Amygdala (tissue), 56 donors: Measurements from ENCODE around the gene TRIM44.
"Not testable (repeated sequence)": the region's sequence is repeated elsewhere in the genome, so short reads cannot be mapped to it uniquely, and the experiment has no call there.

Experiments
- DNase-seq, 56 donors: peaks; one replicate each; lab custom pipeline; 2025; lab: John Stamatoyannopoulos, UW

The TRIM44 gene

GRCh38 chr11:35668350-35668749 is 5.8 kb downstream of the TRIM44 start:
- DNase-seq = not testable (repeated sequence)

- DNase-seq = no peak
Observed at GRCh38 chr11:35671396-35672127, 9.0 kb downstream of the TRIM44 start.

GRCh38 chr11:35672608-35673007 is 10.0 kb downstream of the TRIM44 start:
- DNase-seq = no peak

GRCh38 chr11:35675901-35676610 is 13.5 kb downstream of the TRIM44 start:
- DNase-seq = peak in 7 of 56 donors; percentile 5 to 55 (median 15)

- DNase-seq = no peak
Observed at GRCh38 chr11:35676611-35676965, 14.0 kb downstream of the TRIM44 start.

GRCh38 chr11:35677904-35678303 is 15.3 kb downstream of the TRIM44 start:
- no peak for DNase-seq

GRCh38 chr11:35678471-35678870 is 15.9 kb downstream of the TRIM44 start:
- DNase-seq = no peak

- no peak for DNase-seq
Observed at GRCh38 chr11:35678975-35679374, 16.4 kb downstream of the TRIM44 start.

- DNase-seq = no peak
Observed at GRCh38 chr11:35680506-35680905, 17.9 kb downstream of the TRIM44 start.

- DNase-seq = no peak
Observed at GRCh38 chr11:35681163-35681767, 18.7 kb downstream of the TRIM44 start.

- peak in 25 of 56 donors; percentile 2 to 55 (median 14) for DNase-seq
Observed at GRCh38 chr11:35682230-35683173, 19.9 kb downstream of the TRIM44 start.

- no peak for DNase-seq
Observed at GRCh38 chr11:35683728-35684339, 21.3 kb downstream of the TRIM44 start.

- DNase-seq = no peak
Observed at GRCh38 chr11:35688023-35688422, 25.4 kb downstream of the TRIM44 start.

- no peak for DNase-seq
Observed at GRCh38 chr11:35689081-35689996, 26.8 kb downstream of the TRIM44 start.

GRCh38 chr11:35702126-35702525 is 39.6 kb downstream of the TRIM44 start:
- no peak for DNase-seq

- DNase-seq = no peak
Observed at GRCh38 chr11:35709376-35709775, 46.8 kb downstream of the TRIM44 start.

- DNase-seq = no peak
Observed at GRCh38 chr11:35711173-35711910, 48.8 kb downstream of the TRIM44 start.

- DNase-seq = no peak
Observed at GRCh38 chr11:35711924-35712323, 49.3 kb downstream of the TRIM44 start.
